ENCODE measurements around the gene MUC2. TPM values are rescaled to one million over a fixed set of nuclear protein-coding genes. Genes with fewer than 3 reads are reported as not detected.

MUC2 gene
- polyA plus RNA-seq, 3 donors = not detected

DNA sequence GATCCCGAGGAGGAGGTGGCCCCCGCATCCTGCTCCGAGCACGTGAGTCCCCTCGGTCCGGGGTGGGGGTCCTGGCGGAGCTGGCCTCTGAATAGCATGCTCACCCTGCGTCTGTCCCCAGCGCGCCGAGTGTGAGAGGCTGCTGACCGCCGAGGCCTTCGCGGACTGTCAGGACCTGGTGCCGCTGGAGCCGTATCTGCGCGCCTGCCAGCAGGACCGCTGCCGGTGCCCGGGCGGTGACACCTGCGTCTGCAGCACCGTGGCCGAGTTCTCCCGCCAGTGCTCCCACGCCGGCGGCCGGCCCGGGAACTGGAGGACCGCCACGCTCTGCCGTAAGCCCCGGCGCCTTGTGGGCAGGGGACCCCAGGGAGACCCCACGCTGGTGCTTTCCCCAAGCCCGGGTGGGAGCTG lies 3.5 kb downstream of the MUC2 start:
- intact Hi-C loops (cut with micrococcal nuclease) = no loop called here
- Histone ChIP-seq H4K20me1 (ENCODE audit: insufficient read depth, low read length) (no peaks in the 10 kb centered on the region), H3K79me2 (ENCODE audit: insufficient read depth, low read length) (no peaks in the 10 kb centered on the region), H3K4me1 (ENCODE audit: control insufficient read depth in 1 of 2, insufficient read depth in 2 of 2, low read length in 2 of 2) (peaks cover 4 to 6% of the 10 kb centered on the region in 2 donors), H3K4me2 (replicated peaks; ENCODE audit: extremely low read depth, low read length, poor library complexity, severe bottlenecking) (no peak overlapping the region), H3K36me3 (replicated peaks in 1 of 2; ENCODE audit: control insufficient read depth in 1 of 2, insufficient read depth in 2 of 2, low read length in 2 of 2) (no peaks in the 10 kb centered on the region), H2AFZ (ENCODE audit: insufficient read depth, low read depth, low read length, poor library complexity, severe bottlenecking) (no peak overlapping the region), H3K27ac (ENCODE audit: low read depth in 1 of 2, low read length in 2 of 2) (no peak overlapping the region), H3K4me3 (replicated peaks in 1 of 3; ENCODE audit: low read depth in 2 of 3, low read length in 3 of 3) (no peak overlapping the region), H3K9ac (ENCODE audit: insufficient read depth, low read length, poor library complexity, severe bottlenecking) (no peak overlapping the region), H3K27me3 (ENCODE audit: control insufficient read depth in 2 of 2, insufficient read depth in 2 of 2, low read length in 2 of 2) (no peaks in the 10 kb centered on the region), H3K9me3 (replicated peaks in 1 of 2; ENCODE audit: control insufficient read depth in 1 of 2, insufficient read depth in 1 of 2, low read length in 2 of 2) (peaks cover 0 to 18% of the 10 kb centered on the region in 2 donors)
- WGBS (ENCODE audit: insufficient coverage) = 89% methylated on average over 38 of the region's 39 CpGs
- H3K27me3 Mint-ChIP-seq (ENCODE audit: low read depth in 3 of 3) = no peaks in the 10 kb centered on the region
- H3K9me3 Mint-ChIP-seq = peaks cover 0 to 2% (median 0%) of the 10 kb centered on the region in 7 donors
- H3K27ac Mint-ChIP-seq = no peak overlapping the region
- DNase-seq = no peak
- H3K4me3 Mint-ChIP-seq = no peak overlapping the region
- H3K36me3 Mint-ChIP-seq = no peaks in the 10 kb centered on the region
- H3K4me1 Mint-ChIP-seq = peaks cover 3% of the 10 kb centered on the region
- no peak for TF ChIP-seq CTCF (IDR thresholded peaks at IDR 0.05)

- Histone ChIP-seq H3K36me3 (replicated peaks in 1 of 2; ENCODE audit: control insufficient read depth in 1 of 2, insufficient read depth in 2 of 2, low read length in 2 of 2) (no peaks in the 10 kb centered on the region), H3K4me1 (ENCODE audit: control insufficient read depth in 1 of 2, insufficient read depth in 2 of 2, low read length in 2 of 2) (no peaks in the 10 kb centered on the region), H3K4me3 (replicated peaks in 1 of 3; ENCODE audit: low read depth in 2 of 3, low read length in 3 of 3) (no peak overlapping the region), H4K20me1 (ENCODE audit: insufficient read depth, low read length) (no peaks in the 10 kb centered on the region), H3K79me2 (ENCODE audit: insufficient read depth, low read length) (no peaks in the 10 kb centered on the region), H3K27ac (ENCODE audit: low read depth in 1 of 2, low read length in 2 of 2) (no peak overlapping the region), H2AFZ (ENCODE audit: insufficient read depth, low read depth, low read length, poor library complexity, severe bottlenecking) (no peak overlapping the region), H3K4me2 (replicated peaks; ENCODE audit: extremely low read depth, low read length, poor library complexity, severe bottlenecking) (no peak overlapping the region), H3K9me3 (replicated peaks in 1 of 2; ENCODE audit: control insufficient read depth in 1 of 2, insufficient read depth in 1 of 2, low read length in 2 of 2) (peaks cover 0 to 18% of the 10 kb centered on the region in 2 donors), H3K9ac (ENCODE audit: insufficient read depth, low read length, poor library complexity, severe bottlenecking) (no peak overlapping the region), H3K27me3 (ENCODE audit: control insufficient read depth in 2 of 2, insufficient read depth in 2 of 2, low read length in 2 of 2) (no peaks in the 10 kb centered on the region)
- WGBS (ENCODE audit: insufficient coverage) = 88% methylated on average over 33 of the region's 33 CpGs
- DNase-seq = no peak
- H3K4me1 Mint-ChIP-seq = no peaks in the 10 kb centered on the region
- peaks cover 0 to 2% (median 0%) of the 10 kb centered on the region in 7 donors for H3K9me3 Mint-ChIP-seq
- TF ChIP-seq CTCF (IDR thresholded peaks at IDR 0.05) = no peak
- peaks cover 0 to 2% (median 1%) of the 10 kb centered on the region in 3 donors for H3K27me3 Mint-ChIP-seq (ENCODE audit: low read depth in 3 of 3)
- H3K4me3 Mint-ChIP-seq = no peak overlapping the region
- intact Hi-C loops (cut with micrococcal nuclease) = no loop called here
- no peak overlapping the region for H3K27ac Mint-ChIP-seq
- no peaks in the 10 kb centered on the region for H3K36me3 Mint-ChIP-seq
Observed at GRCh38 chr11:1081601-1082311, 7.1 kb downstream of the MUC2 start.

All from CD14-positive monocyte (primary cell).